Measurements from ENCODE around the gene TRIM41.

DNA sequence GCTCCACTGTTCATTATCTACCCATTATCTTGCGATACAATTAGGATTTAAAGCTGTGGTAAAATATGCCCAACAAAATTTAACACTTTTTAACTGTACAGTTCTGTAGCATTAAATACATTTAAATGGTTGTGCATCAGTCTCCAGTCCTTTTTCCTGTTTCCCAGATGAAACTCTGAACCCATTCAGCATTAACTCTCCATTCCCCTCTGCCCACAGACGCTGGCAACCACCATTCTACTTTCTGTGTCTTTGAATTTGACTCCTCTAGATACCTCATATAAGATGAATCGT is 15.2 kb upstream of the TRIM41 start:
- TF ChIP-seq PPARA (CRISPR knock-in tag; IDR thresholded peaks at IDR 0.05; ENCODE audit: borderline replicate concordance) (no peak), BACH2 (CRISPR knock-in tag; IDR thresholded peaks at IDR 0.05; ENCODE audit: borderline replicate concordance) (no peak), ARNTL (CRISPR knock-in tag; IDR thresholded peaks at IDR 0.05; ENCODE audit: borderline replicate concordance, low read depth) (no peak), GLIS3 (CRISPR knock-in tag; IDR thresholded peaks at IDR 0.05) (no peak)
- TF ChIP-seq, protein P1, sequence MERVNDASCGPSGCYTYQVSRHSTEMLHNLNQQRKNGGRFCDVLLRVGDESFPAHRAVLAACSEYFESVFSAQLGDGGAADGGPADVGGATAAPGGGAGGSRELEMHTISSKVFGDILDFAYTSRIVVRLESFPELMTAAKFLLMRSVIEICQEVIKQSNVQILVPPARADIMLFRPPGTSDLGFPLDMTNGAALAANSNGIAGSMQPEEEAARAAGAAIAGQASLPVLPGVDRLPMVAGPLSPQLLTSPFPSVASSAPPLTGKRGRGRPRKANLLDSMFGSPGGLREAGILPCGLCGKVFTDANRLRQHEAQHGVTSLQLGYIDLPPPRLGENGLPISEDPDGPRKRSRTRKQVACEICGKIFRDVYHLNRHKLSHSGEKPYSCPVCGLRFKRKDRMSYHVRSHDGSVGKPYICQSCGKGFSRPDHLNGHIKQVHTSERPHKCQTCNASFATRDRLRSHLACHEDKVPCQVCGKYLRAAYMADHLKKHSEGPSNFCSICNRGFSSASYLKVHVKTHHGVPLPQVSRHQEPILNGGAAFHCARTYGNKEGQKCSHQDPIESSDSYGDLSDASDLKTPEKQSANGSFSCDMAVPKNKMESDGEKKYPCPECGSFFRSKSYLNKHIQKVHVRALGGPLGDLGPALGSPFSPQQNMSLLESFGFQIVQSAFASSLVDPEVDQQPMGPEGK (CRISPR knock-in tag; IDR thresholded peaks at IDR 0.05; ENCODE audit: borderline replicate concordance) = no peak; the same call in 1 of the 2 replicates
- TF ChIP-seq, protein P2, sequence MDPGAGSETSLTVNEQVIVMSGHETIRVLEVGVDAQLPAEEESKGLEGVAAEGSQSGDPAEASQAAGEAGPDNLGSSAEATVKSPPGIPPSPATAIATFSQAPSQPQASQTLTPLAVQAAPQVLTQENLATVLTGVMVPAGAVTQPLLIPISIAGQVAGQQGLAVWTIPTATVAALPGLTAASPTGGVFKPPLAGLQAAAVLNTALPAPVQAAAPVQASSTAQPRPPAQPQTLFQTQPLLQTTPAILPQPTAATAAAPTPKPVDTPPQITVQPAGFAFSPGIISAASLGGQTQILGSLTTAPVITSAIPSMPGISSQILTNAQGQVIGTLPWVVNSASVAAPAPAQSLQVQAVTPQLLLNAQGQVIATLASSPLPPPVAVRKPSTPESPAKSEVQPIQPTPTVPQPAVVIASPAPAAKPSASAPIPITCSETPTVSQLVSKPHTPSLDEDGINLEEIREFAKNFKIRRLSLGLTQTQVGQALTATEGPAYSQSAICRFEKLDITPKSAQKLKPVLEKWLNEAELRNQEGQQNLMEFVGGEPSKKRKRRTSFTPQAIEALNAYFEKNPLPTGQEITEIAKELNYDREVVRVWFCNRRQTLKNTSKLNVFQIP (CRISPR knock-in tag; IDR thresholded peaks at IDR 0.05; ENCODE audit: borderline replicate concordance, low read depth) = no peak

Measured in SK-N-SH treated with all-trans-retinoic acid at 6 μM for 48 hours (cell line).